Thyroid gland (tissue), 4 donors: ENCODE measurements around the gene PTGES.

ENCODE experiments used
- POLR2A ChIP-seq, 2 donors: fragments of 450-650 bp; IDR thresholded peaks; one replicate each; pipeline ENCODE4 v1.6.1; 2017; ENCODE audit warnings: antibody characterized with exemption in 2 of 2, mild to moderate bottlenecking in 2 of 2, moderate library complexity in 1 of 2
- TF ChIP-seq, protein P1 (sequence below), 6 experiments: fragments of 200-600 bp in 3 of 6; fragments of 450-650 bp in 3 of 6; sonication (generic) in 3 of 6; IDR thresholded peaks; one replicate each; pipeline ENCODE4 v1.5.1; 2016 to 2019; ENCODE audit warnings: antibody characterized with exemption in 6 of 6, mild to moderate bottlenecking in 2 of 6, inconsistent platforms in 1 of 6, moderate library complexity in 1 of 6

GRCh38 chr9:129719135-129719534, 33.7 kb downstream of the PTGES start:
- TF ChIP-seq, protein P1, sequence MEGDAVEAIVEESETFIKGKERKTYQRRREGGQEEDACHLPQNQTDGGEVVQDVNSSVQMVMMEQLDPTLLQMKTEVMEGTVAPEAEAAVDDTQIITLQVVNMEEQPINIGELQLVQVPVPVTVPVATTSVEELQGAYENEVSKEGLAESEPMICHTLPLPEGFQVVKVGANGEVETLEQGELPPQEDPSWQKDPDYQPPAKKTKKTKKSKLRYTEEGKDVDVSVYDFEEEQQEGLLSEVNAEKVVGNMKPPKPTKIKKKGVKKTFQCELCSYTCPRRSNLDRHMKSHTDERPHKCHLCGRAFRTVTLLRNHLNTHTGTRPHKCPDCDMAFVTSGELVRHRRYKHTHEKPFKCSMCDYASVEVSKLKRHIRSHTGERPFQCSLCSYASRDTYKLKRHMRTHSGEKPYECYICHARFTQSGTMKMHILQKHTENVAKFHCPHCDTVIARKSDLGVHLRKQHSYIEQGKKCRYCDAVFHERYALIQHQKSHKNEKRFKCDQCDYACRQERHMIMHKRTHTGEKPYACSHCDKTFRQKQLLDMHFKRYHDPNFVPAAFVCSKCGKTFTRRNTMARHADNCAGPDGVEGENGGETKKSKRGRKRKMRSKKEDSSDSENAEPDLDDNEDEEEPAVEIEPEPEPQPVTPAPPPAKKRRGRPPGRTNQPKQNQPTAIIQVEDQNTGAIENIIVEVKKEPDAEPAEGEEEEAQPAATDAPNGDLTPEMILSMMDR (IDR thresholded peaks at IDR 0.05), result no peak
- no peak for TF ChIP-seq POLR2A (IDR thresholded peaks at IDR 0.05)
